Neuronal stem cell (in vitro differentiated cells): ENCODE data around the gene MFAP3.
"Not testable (repeated sequence)": the region's sequence is repeated elsewhere in the genome, so short reads cannot be mapped to it uniquely, and the experiment has no call there.

Source experiments
- DNase-seq: peaks from one replicate; pipeline ENCODE4 v3.0.0-alpha.2; 2013; ENCODE audit warnings: low spot score
- H2AFZ ChIP-seq: one replicate; pipeline ENCODE4 v1.6.1; 2013; ENCODE audit warnings: mild to moderate bottlenecking, low read length, inconsistent platforms
- H2AK5ac ChIP-seq: 2 replicates; pipeline ENCODE4 v1.6.1; 2013; ENCODE audit warnings: low read depth, mild to moderate bottlenecking, inconsistent platforms, low read length, moderate library complexity, mixed read lengths
- H2BK120ac ChIP-seq: 2 replicates; pipeline ENCODE4 v1.6.1; 2013; ENCODE audit warnings: low read depth, mild to moderate bottlenecking, inconsistent platforms, low read length, moderate library complexity, mixed read lengths
- H2BK12ac ChIP-seq: one replicate; pipeline ENCODE4 v1.6.1; 2013; ENCODE audit warnings: low read length, inconsistent platforms
- H2BK15ac ChIP-seq: 2 replicates; pipeline ENCODE4 v1.6.1; 2013; ENCODE audit warnings: mild to moderate bottlenecking, low read length, inconsistent platforms, mixed read lengths
- H2BK5ac ChIP-seq: one replicate; pipeline ENCODE4 v1.6.1; 2013; ENCODE audit warnings: inconsistent platforms, mild to moderate bottlenecking, low read length, moderate library complexity
- H3K14ac ChIP-seq: one replicate; pipeline ENCODE4 v1.6.1; 2013; ENCODE audit warnings: low read length, inconsistent platforms
- H3K18ac ChIP-seq: 2 replicates; pipeline ENCODE4 v1.6.1; 2013; ENCODE audit warnings: low read length, inconsistent platforms
- H3K23ac ChIP-seq: 2 replicates; pipeline ENCODE4 v1.6.1; 2013; ENCODE audit warnings: low read depth, mild to moderate bottlenecking, mixed read lengths, low read length, inconsistent platforms; ENCODE audit not compliant: poor library complexity
- H3K27ac ChIP-seq: replicated peaks from 3 replicates; pipeline ENCODE4 v1.5.1; 2013; ENCODE audit warnings: low read length, inconsistent platforms
- H3K27me3 ChIP-seq, 3 experiments: 2 replicates each; pipeline ENCODE4 v1.6.1; 2013; ENCODE audit warnings: low read length in 3 of 3, mild to moderate bottlenecking in 2 of 3, inconsistent platforms in 1 of 3, low read depth in 1 of 3, mixed read lengths in 1 of 3, moderate library complexity in 1 of 3; ENCODE audit not compliant: control insufficient read depth in 3 of 3, insufficient read depth in 3 of 3
- H3K36me3 ChIP-seq, 2 donors: replicated peaks in 1 of 2; 2 replicates each; pipeline ENCODE4 v1.6.1; 2013; ENCODE audit warnings: low read length in 2 of 2; ENCODE audit not compliant: control insufficient read depth in 2 of 2, insufficient read depth in 2 of 2
- H3K4ac ChIP-seq: 2 replicates; pipeline ENCODE4 v1.6.1; 2013; ENCODE audit warnings: inconsistent platforms, mild to moderate bottlenecking, low read length, moderate library complexity
- H3K4me1 ChIP-seq, 2 donors: 1 replicate in 1 of 2; 2 replicates in 1 of 2; pipeline ENCODE4 v1.6.1; 2013; ENCODE audit warnings: low read length in 2 of 2, low read depth in 1 of 2; ENCODE audit not compliant: control insufficient read depth in 2 of 2, insufficient read depth in 1 of 2
- H3K4me2 ChIP-seq: one replicate; pipeline ENCODE4 v1.6.1; 2013; ENCODE audit warnings: mild to moderate bottlenecking, low read length, inconsistent platforms; ENCODE audit not compliant: insufficient read depth, poor library complexity, severe bottlenecking
- H3K4me3 ChIP-seq, 2 donors: 2 replicates each; pipeline ENCODE4 v1.5.1; 2013; ENCODE audit warnings: low read length in 2 of 2, mild to moderate bottlenecking in 2 of 2, inconsistent platforms in 1 of 2, moderate library complexity in 1 of 2
- H3K79me1 ChIP-seq: one replicate; pipeline ENCODE4 v1.6.1; 2013; ENCODE audit warnings: low read depth, mild to moderate bottlenecking, inconsistent platforms, low read length, moderate library complexity
- H3K9ac ChIP-seq: one replicate; pipeline ENCODE4 v1.6.1; 2013; ENCODE audit warnings: mild to moderate bottlenecking, low read depth, low read length, inconsistent platforms; ENCODE audit not compliant: poor library complexity
- H3K9me3 ChIP-seq, 2 donors: replicated peaks in 1 of 2; 2 replicates each; pipeline versions ENCODE3 to v1.6.1; 2013; ENCODE audit warnings: low read length in 2 of 2, mild to moderate bottlenecking in 2 of 2, inconsistent platforms in 1 of 2, low read depth in 1 of 2, mixed read lengths in 1 of 2, moderate library complexity in 1 of 2; ENCODE audit not compliant: control insufficient read depth in 2 of 2, insufficient read depth in 1 of 2
- H4K8ac ChIP-seq: one replicate; pipeline ENCODE4 v1.6.1; 2013; ENCODE audit warnings: low read depth, mild to moderate bottlenecking, inconsistent platforms, low read length, moderate library complexity
- H4K91ac ChIP-seq: one replicate; pipeline ENCODE4 v1.6.1; 2013; ENCODE audit warnings: low read length, low read depth, mild to moderate bottlenecking, inconsistent platforms; ENCODE audit not compliant: poor library complexity
- WGBS, 2 donors: extraction: QIAGEN DNeasy Blood & Tissue Kit; methylation state at CpG; one replicate each; pipeline ENCODE4 v1.1.7; 2013; ENCODE audit warnings: missing lambda C conversion rate in 2 of 2, mixed read lengths in 1 of 2; ENCODE audit not compliant: insufficient read length in 2 of 2, insufficient replicate concordance in 1 of 2; ENCODE audit errors: extremely low coverage in 2 of 2; 5-methylcytosine and 5-hydroxymethylcytosine counted together

The MFAP3 gene

DNA sequence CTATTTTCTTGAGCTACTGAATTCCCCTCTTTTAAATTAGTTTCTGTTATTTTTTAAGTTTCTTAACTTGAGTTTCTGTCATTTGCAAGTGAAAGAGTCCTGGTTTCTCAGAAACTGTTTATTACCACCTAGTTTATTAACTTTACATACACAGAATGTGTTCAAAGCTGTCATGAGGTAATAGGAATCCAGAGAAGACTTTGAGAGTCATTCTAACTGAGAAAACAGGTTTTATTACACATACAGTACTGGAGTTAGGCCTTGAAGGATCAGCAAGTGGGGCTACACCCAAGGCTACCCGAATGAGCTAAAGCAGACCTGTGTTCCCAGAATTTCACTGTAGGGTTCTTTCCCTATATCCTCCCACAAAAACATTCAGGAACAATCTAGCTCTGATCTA, 33.1 kb upstream of the MFAP3 start:
- no peak overlapping the region for H3K27ac ChIP-seq
- no peak overlapping the region for H3K4me3 ChIP-seq
- no peak overlapping the region for H3K4me2 ChIP-seq

DNA sequence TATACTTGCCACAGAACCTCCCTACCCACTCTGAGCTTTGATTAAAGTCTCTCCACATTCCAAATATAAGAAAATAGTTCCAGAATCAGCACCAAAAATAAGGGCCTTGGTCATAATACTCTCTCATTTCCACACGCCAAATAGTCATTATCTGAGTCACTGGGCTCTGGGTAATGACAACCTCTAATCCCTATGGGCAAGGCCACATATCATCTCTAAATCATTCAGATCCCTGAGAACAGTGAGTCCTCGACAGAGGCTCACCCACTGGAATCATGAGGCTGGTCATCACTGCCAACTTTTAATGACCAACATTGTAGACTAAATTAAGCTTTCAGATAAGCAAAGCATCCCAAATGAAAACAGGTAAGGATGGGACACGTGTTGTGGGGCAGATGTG, 28.1 kb upstream of the MFAP3 start:
- H4K8ac ChIP-seq: no peak overlapping the region
- no peak overlapping the region for H2AK5ac ChIP-seq
- no CpG with 5 or more reads among the region's 3 CpGs for WGBS, 2 donors
- H3K9me3 ChIP-seq: no peaks in the 10 kb centered on the region
- H4K91ac ChIP-seq: no peak overlapping the region
- H3K18ac ChIP-seq: no peak overlapping the region
- no peak overlapping the region for H3K9ac ChIP-seq
- H2BK12ac ChIP-seq: no peak overlapping the region
- H3K4me3 ChIP-seq: no peak overlapping the region
- no peak overlapping the region for H3K27ac ChIP-seq
- no peaks in the 10 kb centered on the region for H3K79me1 ChIP-seq
- H3K36me3 ChIP-seq: peaks cover 0 to 6% of the 10 kb centered on the region in 2 donors
- H3K4me2 ChIP-seq: no peak overlapping the region
- H3K23ac ChIP-seq: no peak overlapping the region
- no peak overlapping the region for H3K14ac ChIP-seq
- H2AFZ ChIP-seq: no peak overlapping the region
- no peaks in the 10 kb centered on the region for H3K27me3 ChIP-seq
- no peak overlapping the region for H3K4ac ChIP-seq
- no peak overlapping the region for H2BK120ac ChIP-seq
- DNase-seq: no peak
- no peak overlapping the region for H2BK15ac ChIP-seq
- no peaks in the 10 kb centered on the region for H3K4me1 ChIP-seq
- no peak overlapping the region for H2BK5ac ChIP-seq

More for the DNA sequence above, 33.1 kb upstream of the MFAP3 start:
- no peak overlapping the region for H4K8ac ChIP-seq
- no peak overlapping the region for H2BK12ac ChIP-seq
- DNase-seq: no peak
- no peaks in the 10 kb centered on the region for H3K79me1 ChIP-seq
- no peak overlapping the region for H3K14ac ChIP-seq
- H3K27me3 ChIP-seq: no peaks in the 10 kb centered on the region
- no peak overlapping the region for H4K91ac ChIP-seq
- H3K9me3 ChIP-seq: no peaks in the 10 kb centered on the region
- no peak overlapping the region for H3K23ac ChIP-seq
- H3K18ac ChIP-seq: no peak overlapping the region
- H2AK5ac ChIP-seq: no peak overlapping the region
- no peak overlapping the region for H3K9ac ChIP-seq
- H2BK120ac ChIP-seq: no peak overlapping the region
- no peak overlapping the region for H2BK15ac ChIP-seq
- H2BK5ac ChIP-seq: no peak overlapping the region
- no CpG with 5 or more reads among the region's 1 CpG for WGBS, 2 donors
- H3K36me3 ChIP-seq: peaks cover 0 to 19% of the 10 kb centered on the region in 2 donors
- H3K4me1 ChIP-seq: no peaks in the 10 kb centered on the region
- H2AFZ ChIP-seq: no peak overlapping the region
- no peak overlapping the region for H3K4ac ChIP-seq

DNA sequence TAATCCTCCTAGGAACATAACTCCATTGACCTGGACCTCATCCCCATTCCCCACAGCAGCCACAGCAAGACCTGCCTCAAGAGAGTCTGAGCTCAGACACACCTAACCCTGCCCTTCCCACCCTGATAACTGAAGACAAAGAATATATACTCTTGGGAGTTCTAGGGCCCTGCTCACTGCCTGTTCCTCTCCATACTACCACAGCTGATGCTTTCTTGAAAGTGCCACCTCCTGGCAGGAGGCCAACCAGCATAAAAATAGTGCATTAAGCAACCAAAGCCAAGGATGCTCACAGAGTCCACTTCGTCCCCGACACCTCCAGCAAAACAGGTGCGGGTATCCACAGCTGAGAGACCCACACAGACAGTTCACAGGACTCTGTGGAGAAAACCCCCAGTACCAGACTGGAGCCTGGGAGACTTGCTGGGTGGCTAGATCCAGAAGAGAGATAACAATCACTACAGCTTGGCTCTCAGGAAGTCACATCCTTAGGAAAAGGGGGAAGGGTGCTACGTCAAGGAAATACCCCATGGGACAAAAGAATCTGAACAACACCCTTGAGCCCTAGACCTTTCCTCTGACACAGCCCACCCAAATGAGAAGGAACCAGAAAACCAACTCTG, 23.6 kb upstream of the MFAP3 start:
- Histone ChIP-seq H2AK5ac (no peak overlapping the region), H2BK12ac (no peak overlapping the region), H3K4me2 (no peak overlapping the region), H2BK5ac (no peak overlapping the region), H3K4ac (no peak overlapping the region), H3K79me1 (no peaks in the 10 kb centered on the region), H3K9me3 (peaks cover 0 to 4% of the 10 kb centered on the region in 2 donors), H4K8ac (no peak overlapping the region), H3K27ac (no peak overlapping the region), H2AFZ (no peak overlapping the region), H2BK120ac (no peak overlapping the region), H3K14ac (no peak overlapping the region), H3K23ac (no peak overlapping the region), H3K18ac (no peak overlapping the region), H3K9ac (no peak overlapping the region), H3K36me3 (peaks cover 0 to 6% of the 10 kb centered on the region in 2 donors), H4K91ac (no peak overlapping the region), H3K27me3 (no peaks in the 10 kb centered on the region), H2BK15ac (no peak overlapping the region), H3K4me3 (no peak overlapping the region), H3K4me1 (no peaks in the 10 kb centered on the region)
- no peak for DNase-seq
- no CpG with 5 or more reads among the region's 4 CpGs for WGBS, 2 donors

GRCh38 chr5:154018919-154019318, 19.8 kb upstream of the MFAP3 start:
- not testable (repeated sequence) for H2BK12ac ChIP-seq, H3K79me1 ChIP-seq, H3K4me3 ChIP-seq, H3K4me2 ChIP-seq, H3K36me3 ChIP-seq, H3K23ac ChIP-seq, H2BK5ac ChIP-seq, H3K4me1 ChIP-seq, H3K14ac ChIP-seq, H2BK120ac ChIP-seq, H4K91ac ChIP-seq, DNase-seq, H3K18ac ChIP-seq, H3K9me3 ChIP-seq, H2BK15ac ChIP-seq, H2AK5ac ChIP-seq, H3K9ac ChIP-seq, H2AFZ ChIP-seq, H4K8ac ChIP-seq, H3K27ac ChIP-seq, H3K4ac ChIP-seq, H3K27me3 ChIP-seq
- WGBS, 2 donors: no CpG with 5 or more reads among the region's 1 CpG
